ENCODE measurements around the gene ITGA2. TPM values are rescaled to one million over a fixed set of nuclear protein-coding genes. Genes with fewer than 3 reads are reported as not detected.

Gene ITGA2
- total RNA-seq, 4 donors from 2014 or later: 0.34 to 0.88 (median 0.62) TPM

GRCh38 chr5:53055365-53055764 is 66.2 kb downstream of the ITGA2 start:
- TF ChIP-seq CTCF (IDR thresholded peaks at IDR 0.05; ENCODE audit: low read depth): no peak

- TF ChIP-seq CTCF (IDR thresholded peaks at IDR 0.05; ENCODE audit: low read depth): no peak
Observed at GRCh38 chr5:53059281-53059680, 70.1 kb downstream of the ITGA2 start.

GRCh38 chr5:53063176-53063575 is 74.0 kb downstream of the ITGA2 start:
- TF ChIP-seq CTCF (IDR thresholded peaks at IDR 0.05; ENCODE audit: low read depth): no peak

- TF ChIP-seq CTCF (IDR thresholded peaks at IDR 0.05; ENCODE audit: low read depth): no peak
Observed at GRCh38 chr5:53063791-53064190, 74.6 kb downstream of the ITGA2 start.

- TF ChIP-seq CTCF (IDR thresholded peaks at IDR 0.05; ENCODE audit: low read depth): no peak
Observed at GRCh38 chr5:53066088-53066487, 76.9 kb downstream of the ITGA2 start.

- TF ChIP-seq CTCF (IDR thresholded peaks at IDR 0.05; ENCODE audit: low read depth): no peak
Observed at GRCh38 chr5:53067641-53068040, 78.5 kb downstream of the ITGA2 start.

GRCh38 chr5:53068291-53068836 is 79.2 kb downstream of the ITGA2 start:
- TF ChIP-seq CTCF (IDR thresholded peaks at IDR 0.05; ENCODE audit: low read depth): no peak

Measured in subcutaneous adipose tissue (tissue), 4 donors.